DOHH2 (cell line): ENCODE data around the gene HTN3.

ENCODE experiments used
- H3F3A ChIP-seq: fragments of 200-600 bp; sonication (generic), shearing (Covaris generic); 2 replicates; pipeline ENCODE4 v1.6.0; 2016; ENCODE audit warnings: antibody characterized with exemption, mild to moderate bottlenecking; ENCODE audit not compliant: control insufficient read depth, insufficient read depth
- H3K27ac ChIP-seq: fragments of 200-600 bp; sonication (generic); 2 replicates; pipeline ENCODE4 v1.5.1; 2014; ENCODE audit warnings: low read depth, mild to moderate bottlenecking, low read length, moderate library complexity
- H3K27me3 ChIP-seq: fragments of 200-600 bp; sonication (generic); 2 replicates; pipeline ENCODE4 v1.6.1; 2014; ENCODE audit warnings: mild to moderate bottlenecking, low read length, mixed read lengths; ENCODE audit not compliant: control insufficient read depth
- H3K36me3 ChIP-seq: fragments of 200-600 bp; sonication (generic); 2 replicates; pipeline ENCODE4 v1.6.1; 2014; ENCODE audit warnings: mild to moderate bottlenecking, low read length, moderate library complexity, mixed read lengths; ENCODE audit not compliant: control insufficient read depth
- H3K4me1 ChIP-seq: fragments of 200-600 bp; sonication (generic); 2 replicates; pipeline ENCODE4 v1.6.1; 2014; ENCODE audit warnings: mild to moderate bottlenecking, low read length, mixed read lengths; ENCODE audit not compliant: control insufficient read depth
- H3K4me2 ChIP-seq: fragments of 200-600 bp; sonication (generic); 2 replicates; pipeline ENCODE4 v1.6.0; 2014; ENCODE audit warnings: mild to moderate bottlenecking, low read length, moderate library complexity
- H3K4me3 ChIP-seq: fragments of 200-600 bp; sonication (generic); 2 replicates; pipeline ENCODE4 v1.5.1; 2014; ENCODE audit warnings: mild to moderate bottlenecking, low read length, mixed read lengths
- H3K79me2 ChIP-seq: fragments of 200-600 bp; sonication (generic); 2 replicates; pipeline ENCODE4 v1.6.1; 2014; ENCODE audit warnings: mild to moderate bottlenecking, low read length, mixed read lengths; ENCODE audit not compliant: control insufficient read depth
- H3K9me2 ChIP-seq: fragments of 200-600 bp; sonication (generic); replicated peaks from 2 replicates; pipeline ENCODE4 v1.6.1; 2014; ENCODE audit warnings: mild to moderate bottlenecking, low read length, mixed read lengths; ENCODE audit not compliant: control insufficient read depth
- H3K9me3 ChIP-seq: fragments of 200-600 bp; sonication (generic); 2 replicates; pipeline ENCODE4 v1.6.1; 2014; ENCODE audit warnings: antibody characterized with exemption, low read length, mixed read lengths; ENCODE audit not compliant: control insufficient read depth, insufficient read depth
- H4K20me1 ChIP-seq: fragments of 200-600 bp; sonication (generic); 2 replicates; pipeline ENCODE4 v1.6.0; 2014; ENCODE audit warnings: low read depth, mild to moderate bottlenecking, antibody characterized with exemption, low read length, moderate library complexity; ENCODE audit not compliant: control insufficient read depth, insufficient read depth
- EZH2phosphoT487 ChIP-seq: fragments of 200-600 bp; sonication (generic); IDR thresholded peaks from 2 replicates; pipeline ENCODE4 v1.6.1; 2017; ENCODE audit warnings: borderline replicate concordance, mild to moderate bottlenecking, antibody characterized with exemption, low read length, moderate library complexity, mixed read lengths
- TF ChIP-seq, protein P1 (sequence below): fragments of 200-600 bp; sonication (generic); IDR thresholded peaks from one replicate; pipeline ENCODE4 v1.5.1; 2014; ENCODE audit warnings: antibody characterized with exemption, mild to moderate bottlenecking, low read depth, low read length; ENCODE audit not compliant: poor library complexity, severe bottlenecking

HTN3 gene

DNA sequence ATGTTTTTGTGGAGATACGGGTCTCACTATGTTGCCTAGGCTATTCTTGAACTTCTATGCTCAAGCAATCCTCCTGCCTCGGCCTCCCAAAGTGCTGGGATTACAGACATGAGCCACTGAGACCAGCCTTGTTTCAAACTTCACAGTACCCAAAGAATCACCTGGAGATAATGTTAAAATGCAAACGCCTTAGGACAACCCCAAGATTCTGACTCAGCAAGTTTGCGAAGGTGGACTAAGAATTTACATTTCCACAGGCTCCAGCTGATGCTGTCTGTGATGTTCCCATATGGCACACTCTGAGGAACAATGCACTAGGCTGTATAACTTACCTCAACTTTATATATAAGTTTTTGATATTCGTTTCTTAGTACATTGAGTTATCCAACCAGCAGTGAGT lies 33.5 kb upstream of the HTN3 start:
- no peaks in the 10 kb centered on the region for H3K79me2 ChIP-seq
- H3K4me1 ChIP-seq = no peaks in the 10 kb centered on the region
- H3K27ac ChIP-seq = no peak overlapping the region
- no peaks in the 10 kb centered on the region for H3K36me3 ChIP-seq
- no peak overlapping the region for H3K4me2 ChIP-seq
- no peaks in the 10 kb centered on the region for H3K27me3 ChIP-seq
- no peaks in the 10 kb centered on the region for H3K9me3 ChIP-seq
- no peak overlapping the region for H3K4me3 ChIP-seq
- H3F3A ChIP-seq = no peaks in the 10 kb centered on the region
- H3K9me2 ChIP-seq = no peaks in the 10 kb centered on the region
- H4K20me1 ChIP-seq = no peaks in the 10 kb centered on the region
- no peak for TF ChIP-seq EZH2phosphoT487
- TF ChIP-seq, protein P1, sequence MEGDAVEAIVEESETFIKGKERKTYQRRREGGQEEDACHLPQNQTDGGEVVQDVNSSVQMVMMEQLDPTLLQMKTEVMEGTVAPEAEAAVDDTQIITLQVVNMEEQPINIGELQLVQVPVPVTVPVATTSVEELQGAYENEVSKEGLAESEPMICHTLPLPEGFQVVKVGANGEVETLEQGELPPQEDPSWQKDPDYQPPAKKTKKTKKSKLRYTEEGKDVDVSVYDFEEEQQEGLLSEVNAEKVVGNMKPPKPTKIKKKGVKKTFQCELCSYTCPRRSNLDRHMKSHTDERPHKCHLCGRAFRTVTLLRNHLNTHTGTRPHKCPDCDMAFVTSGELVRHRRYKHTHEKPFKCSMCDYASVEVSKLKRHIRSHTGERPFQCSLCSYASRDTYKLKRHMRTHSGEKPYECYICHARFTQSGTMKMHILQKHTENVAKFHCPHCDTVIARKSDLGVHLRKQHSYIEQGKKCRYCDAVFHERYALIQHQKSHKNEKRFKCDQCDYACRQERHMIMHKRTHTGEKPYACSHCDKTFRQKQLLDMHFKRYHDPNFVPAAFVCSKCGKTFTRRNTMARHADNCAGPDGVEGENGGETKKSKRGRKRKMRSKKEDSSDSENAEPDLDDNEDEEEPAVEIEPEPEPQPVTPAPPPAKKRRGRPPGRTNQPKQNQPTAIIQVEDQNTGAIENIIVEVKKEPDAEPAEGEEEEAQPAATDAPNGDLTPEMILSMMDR = no peak

DNA sequence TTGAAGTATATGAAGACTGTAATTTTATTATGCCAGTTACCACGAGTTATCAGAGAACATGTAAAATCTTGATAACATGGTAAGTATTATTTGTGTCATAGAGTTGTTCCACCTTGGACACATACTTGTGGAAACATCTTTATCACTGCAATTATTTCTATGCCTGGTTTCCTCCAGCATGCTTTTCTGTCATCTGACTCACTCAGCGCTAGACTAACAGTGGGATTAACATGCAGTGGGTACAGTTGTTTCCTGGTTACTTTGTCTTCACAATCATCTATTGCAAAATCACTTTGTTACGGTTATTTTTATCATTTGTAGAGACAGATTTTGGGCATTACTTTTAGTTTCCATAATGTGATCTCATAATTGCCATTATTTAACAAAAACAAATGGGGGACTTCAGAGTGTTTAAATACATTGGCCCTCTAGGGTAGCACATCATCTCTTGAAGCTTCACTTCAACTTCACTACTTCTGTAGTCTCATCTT lies 32.7 kb upstream of the HTN3 start, which contains the start of gene STATH:
TSS of gene STATH (plus strand) at position 441 of the 491 bp plus-strand sequence. CDS start 2,472 bp downstream, outside the sequence.
- H3K9me3 ChIP-seq = no peaks in the 10 kb centered on the region

DNA sequence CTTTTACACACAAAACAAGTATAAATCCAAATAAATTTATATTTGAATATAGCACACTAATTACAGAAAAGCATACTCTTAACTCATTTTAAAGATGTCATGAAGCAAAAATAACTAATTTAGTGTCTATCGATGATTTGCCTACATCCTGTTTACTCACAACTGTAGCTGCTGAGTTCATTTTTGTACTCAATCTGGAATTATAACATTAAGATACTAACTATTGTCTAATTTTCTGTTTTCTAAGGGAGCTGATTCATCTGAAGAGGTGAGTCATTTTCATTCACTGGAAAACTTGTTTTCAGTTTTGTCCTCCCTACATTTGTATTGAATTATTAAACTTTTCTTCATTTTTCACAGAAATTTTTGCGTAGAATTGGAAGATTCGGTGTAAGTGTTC lies 28.8 kb upstream of the HTN3 start:
- H3K36me3 ChIP-seq = no peaks in the 10 kb centered on the region
- H3K27me3 ChIP-seq = no peaks in the 10 kb centered on the region
- H3K4me1 ChIP-seq = no peaks in the 10 kb centered on the region
- TF ChIP-seq, protein P1 = no peak
- no peak for TF ChIP-seq EZH2phosphoT487
- H4K20me1 ChIP-seq = no peaks in the 10 kb centered on the region
- H3K9me3 ChIP-seq = no peaks in the 10 kb centered on the region
- H3F3A ChIP-seq = no peaks in the 10 kb centered on the region; the same call in 1 of the 2 replicates
- H3K4me3 ChIP-seq = no peak overlapping the region
- no peaks in the 10 kb centered on the region for H3K79me2 ChIP-seq
- no peak overlapping the region for H3K4me2 ChIP-seq
- H3K27ac ChIP-seq = no peak overlapping the region
- no peaks in the 10 kb centered on the region for H3K9me2 ChIP-seq

More for the DNA sequence above, 32.7 kb upstream of the HTN3 start, which contains the start of gene STATH:
- no peak within 1 kb of the TSS for H3K4me2 ChIP-seq
- H3K4me1 ChIP-seq = no peaks in the 10 kb centered on the region
- H4K20me1 ChIP-seq = no peaks in the 10 kb centered on the region
- H3K79me2 ChIP-seq = no peaks in the 10 kb centered on the region
- H3K4me3 ChIP-seq = no peak within 1 kb of the TSS
- H3K27ac ChIP-seq = no peak within 1 kb of the TSS
- TF ChIP-seq EZH2phosphoT487 = no peak
- TF ChIP-seq, protein P1 = no peak
- no peaks in the 10 kb centered on the region for H3K27me3 ChIP-seq
- H3K9me2 ChIP-seq = no peaks in the 10 kb centered on the region
- no peaks in the 10 kb centered on the region for H3F3A ChIP-seq
- no peaks in the 10 kb centered on the region for H3K36me3 ChIP-seq
